ENCODE results near the gene DGUOK. TPM values are rescaled to one million over a fixed set of nuclear protein-coding genes. Genes with fewer than 3 reads are reported as not detected.

Gene DGUOK
- total and polyA plus RNA-seq, 7 donors, result 31.6 to 132 (median 48.1) TPM

GRCh38 chr2:73930386-73930785 lies 3.7 kb downstream of the DGUOK start:
- whole genome bisulfite sequencing, 2 donors, result 68 to 69% methylated on average over 2 of the region's 2 CpGs
- intact Hi-C loops (cut with DNase I), result loop anchor here (10.0 kb wide), 1 partner anchor 154 kb away; no protein-coding TSS in a partner anchor
- Histone ChIP-seq H3K27ac (no peak overlapping the region), H3K9me3 (no peaks in the 10 kb centered on the region), H3K36me3 (peaks cover 0 to 5% (median 0%) of the 10 kb centered on the region in 4 donors), H3K4me3 (no peak overlapping the region), H3K27me3 (no peaks in the 10 kb centered on the region), H3K4me1 (peaks cover 0 to 52% (median 35%) of the 10 kb centered on the region in 4 donors)
- DNase-seq, result no peak
- TF ChIP-seq EP300 (IDR thresholded peaks at IDR 0.05) (no peak), POLR2A (IDR thresholded peaks at IDR 0.05) (no peak), CTCF (IDR thresholded peaks at IDR 0.05) (no peak), POLR2AphosphoS5 (IDR thresholded peaks at IDR 0.05) (no peak)

DNA sequence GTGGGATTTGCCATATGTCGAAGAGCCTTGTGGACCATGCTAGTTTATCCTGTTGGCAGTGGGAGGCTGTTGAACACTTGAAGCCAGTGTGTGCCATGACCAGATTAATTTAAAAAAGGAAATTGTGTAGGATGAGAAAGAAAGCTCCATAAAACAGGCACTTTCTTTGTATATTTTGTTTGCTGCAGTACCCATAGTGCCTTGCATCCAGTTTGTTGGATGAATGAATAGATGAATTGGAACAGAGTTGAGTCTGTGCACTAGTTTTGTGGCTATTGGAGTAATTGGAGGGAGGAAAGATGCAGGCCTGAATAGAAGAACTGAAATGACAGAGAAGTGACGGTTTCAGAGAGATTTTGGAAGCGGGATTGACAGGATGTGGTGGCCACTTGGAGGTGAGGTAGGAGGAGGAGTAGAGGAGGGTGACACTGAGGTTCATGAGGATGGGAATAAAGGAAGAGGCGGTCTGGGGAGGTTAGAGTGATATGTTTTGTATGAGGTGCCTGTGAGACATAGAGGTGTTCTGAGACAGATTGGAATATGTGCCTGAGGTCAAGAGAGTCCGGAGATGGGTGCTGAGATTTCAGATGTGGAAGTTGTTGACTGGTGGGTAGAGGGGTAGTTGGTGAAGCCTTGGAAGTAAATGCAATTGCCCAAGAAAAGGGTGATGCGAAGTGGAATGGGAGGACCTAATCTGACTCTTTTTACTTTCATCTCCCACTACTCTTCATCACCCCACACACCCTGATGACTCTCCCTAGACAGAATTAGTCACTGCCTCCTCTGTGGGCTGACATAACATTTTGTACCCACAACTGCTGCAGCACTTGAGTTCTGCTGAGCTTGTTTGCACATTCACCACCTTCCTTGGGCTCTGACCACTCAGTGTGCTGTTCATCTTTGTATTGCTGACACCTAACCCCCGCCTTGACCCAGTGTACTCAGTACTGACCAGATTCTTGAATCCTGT lies 5.1 kb downstream of the DGUOK start:
- no peak overlapping the region for H3K27ac ChIP-seq
- no peak overlapping the region for H3K4me3 ChIP-seq
- H3K27me3 ChIP-seq, result no peaks in the 10 kb centered on the region
- TF ChIP-seq POLR2A (IDR thresholded peaks at IDR 0.05) (no peak), POLR2AphosphoS5 (IDR thresholded peaks at IDR 0.05) (no peak), EP300 (IDR thresholded peaks at IDR 0.05) (no peak), CTCF (IDR thresholded peaks at IDR 0.05) (no peak)
- WGBS, 2 donors, result 77 to 92% methylated on average over 7 of the region's 7 CpGs
- no peak for DNase-seq
- H3K4me1 ChIP-seq, result peaks cover 0 to 47% (median 31%) of the 10 kb centered on the region in 4 donors
- peaks cover 0 to 8% (median 0%) of the 10 kb centered on the region in 4 donors for H3K36me3 ChIP-seq
- H3K9me3 ChIP-seq, result no peaks in the 10 kb centered on the region
- intact Hi-C loops (cut with DNase I), result loop anchor here (10.0 kb wide), 1 partner anchor 153 kb away; no protein-coding TSS in a partner anchor

GRCh38 chr2:73933194-73933593 lies 6.5 kb downstream of the DGUOK start:
- Histone ChIP-seq H3K9me3 (no peaks in the 10 kb centered on the region), H3K36me3 (peaks cover 0 to 8% (median 0%) of the 10 kb centered on the region in 4 donors), H3K4me3 (no peak overlapping the region), H3K4me1 (peaks cover 0 to 37% (median 21%) of the 10 kb centered on the region in 4 donors), H3K27ac (no peak overlapping the region), H3K27me3 (no peaks in the 10 kb centered on the region)
- TF ChIP-seq CTCF (IDR thresholded peaks at IDR 0.05) (no peak), EP300 (IDR thresholded peaks at IDR 0.05) (no peak)
- intact Hi-C loops (cut with DNase I), result loop anchor here (10.0 kb wide), 1 partner anchor 152 kb away; no protein-coding TSS in a partner anchor
- no peak for DNase-seq
- 90 to 93% methylated on average over 3 of the region's 3 CpGs for WGBS, 2 donors

DNA sequence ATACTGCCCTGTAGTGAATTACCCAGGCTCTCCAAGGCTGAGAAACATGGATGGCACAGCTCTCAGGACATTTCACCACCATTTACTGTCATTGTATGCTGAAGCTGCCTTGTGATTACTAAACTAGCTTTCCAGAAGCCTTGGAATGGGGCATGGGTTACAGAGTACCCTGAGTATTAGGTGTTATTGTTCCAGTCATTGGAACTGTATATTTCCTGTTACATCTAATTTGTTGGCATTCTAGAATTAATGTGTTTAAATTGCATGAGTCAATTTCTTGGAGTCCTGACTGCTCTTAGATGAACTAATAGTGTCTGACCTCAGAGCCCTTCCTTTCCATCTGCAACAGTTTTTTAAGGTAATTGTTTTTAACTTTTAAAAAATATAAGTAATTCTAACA lies 9.0 kb downstream of the DGUOK start:
- Histone ChIP-seq H3K27ac (no peak overlapping the region), H3K36me3 (peaks cover 0 to 8% (median 0%) of the 10 kb centered on the region in 4 donors), H3K4me3 (no peak overlapping the region), H3K4me1 (peaks cover 0 to 23% (median 10%) of the 10 kb centered on the region in 4 donors), H3K27me3 (no peaks in the 10 kb centered on the region), H3K9me3 (no peaks in the 10 kb centered on the region)
- TF ChIP-seq POLR2AphosphoS5 (IDR thresholded peaks at IDR 0.05), result no peak
- TF ChIP-seq POLR2A (IDR thresholded peaks at IDR 0.05), result no peak
- no peak for TF ChIP-seq EP300 (IDR thresholded peaks at IDR 0.05)
- TF ChIP-seq CTCF (IDR thresholded peaks at IDR 0.05), result no peak
- intact Hi-C loops (cut with DNase I), result loop anchor here (10.0 kb wide), 1 partner anchor 149 kb away; no protein-coding TSS in a partner anchor
- DNase-seq, result no peak

Measured in sigmoid colon (tissue), 7 donors.